ENCODE data around the gene PHLDA3.

PHLDA3 gene

DNA sequence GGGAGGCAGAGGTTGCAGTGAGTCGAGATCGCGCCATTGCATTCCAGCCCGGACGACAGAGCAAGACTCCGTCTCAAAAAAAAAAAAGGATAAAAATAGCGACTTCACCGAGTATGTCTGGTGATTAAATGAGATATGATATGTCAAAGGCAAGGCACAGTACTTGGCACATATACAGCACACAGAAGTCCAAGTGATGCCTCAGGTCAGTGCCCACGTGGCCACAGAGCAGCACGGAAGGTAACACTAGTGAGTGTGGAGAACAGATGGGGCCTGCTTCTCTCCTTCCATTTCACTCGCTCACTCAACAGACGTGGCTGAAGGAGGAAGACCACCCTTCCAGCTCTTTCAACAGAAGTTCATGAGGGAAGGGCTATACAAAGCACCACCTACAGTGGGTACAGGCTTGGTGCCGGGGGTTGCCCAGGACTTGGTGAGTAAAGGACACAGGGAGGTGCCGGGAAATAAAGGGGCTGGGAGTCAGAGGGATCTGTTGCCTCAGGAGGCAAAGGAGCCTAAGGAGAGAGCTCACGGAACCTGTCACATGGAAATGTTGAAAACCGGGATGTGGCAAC is 29.0 kb upstream of the PHLDA3 start:
- Histone ChIP-seq H3K79me2 (ENCODE audit: insufficient read depth, low read length) (peaks cover 39% of the 10 kb centered on the region), H3K4me3 (ENCODE audit: low read length, poor library complexity, severe bottlenecking) (no peak overlapping the region), H4K20me1 (ENCODE audit: insufficient read depth, low read length, poor library complexity, severe bottlenecking) (no peaks in the 10 kb centered on the region), H3K9ac (ENCODE audit: low read depth, low read length, poor library complexity, severe bottlenecking) (no peak overlapping the region), H3K4me1 (ENCODE audit: insufficient read depth, low read length, poor library complexity, severe bottlenecking) (peaks cover 18% of the 10 kb centered on the region), H3K27me3 (ENCODE audit: insufficient read depth, low read length, poor library complexity, severe bottlenecking) (no peaks in the 10 kb centered on the region), H3F3A (ENCODE audit: low read depth) (no peaks in the 10 kb centered on the region), H2AFZ (ENCODE audit: low read length) (no peak overlapping the region), H3K9me3 (ENCODE audit: insufficient read depth, low read depth, low read length) (no peaks in the 10 kb centered on the region), H3K4me2 (ENCODE audit: low read depth, low read length, poor library complexity, severe bottlenecking) (no peak overlapping the region), H3K36me3 (ENCODE audit: insufficient read depth, low read length) (peaks cover 26% of the 10 kb centered on the region; the same call in 1 of the 2 replicates), H3K9me2 (replicated peaks; ENCODE audit: low read depth, low read length) (no peaks in the 10 kb centered on the region)
- TF ChIP-seq EZH2phosphoT487 (IDR thresholded peaks at IDR 0.05; ENCODE audit: borderline replicate concordance), result no peak
- TF ChIP-seq, protein P1, sequence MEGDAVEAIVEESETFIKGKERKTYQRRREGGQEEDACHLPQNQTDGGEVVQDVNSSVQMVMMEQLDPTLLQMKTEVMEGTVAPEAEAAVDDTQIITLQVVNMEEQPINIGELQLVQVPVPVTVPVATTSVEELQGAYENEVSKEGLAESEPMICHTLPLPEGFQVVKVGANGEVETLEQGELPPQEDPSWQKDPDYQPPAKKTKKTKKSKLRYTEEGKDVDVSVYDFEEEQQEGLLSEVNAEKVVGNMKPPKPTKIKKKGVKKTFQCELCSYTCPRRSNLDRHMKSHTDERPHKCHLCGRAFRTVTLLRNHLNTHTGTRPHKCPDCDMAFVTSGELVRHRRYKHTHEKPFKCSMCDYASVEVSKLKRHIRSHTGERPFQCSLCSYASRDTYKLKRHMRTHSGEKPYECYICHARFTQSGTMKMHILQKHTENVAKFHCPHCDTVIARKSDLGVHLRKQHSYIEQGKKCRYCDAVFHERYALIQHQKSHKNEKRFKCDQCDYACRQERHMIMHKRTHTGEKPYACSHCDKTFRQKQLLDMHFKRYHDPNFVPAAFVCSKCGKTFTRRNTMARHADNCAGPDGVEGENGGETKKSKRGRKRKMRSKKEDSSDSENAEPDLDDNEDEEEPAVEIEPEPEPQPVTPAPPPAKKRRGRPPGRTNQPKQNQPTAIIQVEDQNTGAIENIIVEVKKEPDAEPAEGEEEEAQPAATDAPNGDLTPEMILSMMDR (conservative IDR thresholded peaks at IDR 0.05; ENCODE audit: low read length), result no peak

DNA sequence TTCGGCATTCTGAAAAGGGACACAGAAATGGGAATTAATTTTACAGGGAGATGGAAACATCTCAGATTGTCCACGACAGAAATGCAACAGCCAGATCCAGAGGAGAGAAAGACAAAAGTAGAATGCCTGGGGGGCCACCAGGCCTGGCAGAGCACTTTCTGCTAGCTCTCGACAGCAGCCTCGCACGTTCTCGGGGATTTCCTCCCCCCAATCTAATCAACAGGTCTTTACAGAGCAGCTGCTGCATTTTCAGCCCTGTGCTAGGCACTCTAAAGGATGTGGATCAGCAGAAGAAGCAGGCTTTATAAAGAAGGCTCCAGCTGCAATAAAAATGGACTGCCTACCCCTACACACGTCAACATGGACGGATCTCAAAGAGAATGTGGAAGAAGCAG is 27.3 kb upstream of the PHLDA3 start:
- TF ChIP-seq, protein P1 (conservative IDR thresholded peaks at IDR 0.05; ENCODE audit: low read length), result no peak
- TF ChIP-seq EZH2phosphoT487 (IDR thresholded peaks at IDR 0.05; ENCODE audit: borderline replicate concordance), result no peak
- Histone ChIP-seq H3F3A (ENCODE audit: low read depth) (no peaks in the 10 kb centered on the region), H3K27me3 (ENCODE audit: insufficient read depth, low read length, poor library complexity, severe bottlenecking) (no peaks in the 10 kb centered on the region), H3K79me2 (ENCODE audit: insufficient read depth, low read length) (peaks cover 25% of the 10 kb centered on the region), H4K20me1 (ENCODE audit: insufficient read depth, low read length, poor library complexity, severe bottlenecking) (no peaks in the 10 kb centered on the region), H2AFZ (ENCODE audit: low read length) (no peak overlapping the region), H3K4me2 (ENCODE audit: low read depth, low read length, poor library complexity, severe bottlenecking) (no peak overlapping the region), H3K9ac (ENCODE audit: low read depth, low read length, poor library complexity, severe bottlenecking) (no peak overlapping the region), H3K9me2 (replicated peaks; ENCODE audit: low read depth, low read length) (no peaks in the 10 kb centered on the region), H3K4me1 (ENCODE audit: insufficient read depth, low read length, poor library complexity, severe bottlenecking) (peaks cover 9% of the 10 kb centered on the region), H3K4me3 (ENCODE audit: low read length, poor library complexity, severe bottlenecking) (no peak overlapping the region), H3K9me3 (ENCODE audit: insufficient read depth, low read depth, low read length) (no peaks in the 10 kb centered on the region), H3K36me3 (ENCODE audit: insufficient read depth, low read length) (peaks cover 35% of the 10 kb centered on the region; the same call in 1 of the 2 replicates)

DNA sequence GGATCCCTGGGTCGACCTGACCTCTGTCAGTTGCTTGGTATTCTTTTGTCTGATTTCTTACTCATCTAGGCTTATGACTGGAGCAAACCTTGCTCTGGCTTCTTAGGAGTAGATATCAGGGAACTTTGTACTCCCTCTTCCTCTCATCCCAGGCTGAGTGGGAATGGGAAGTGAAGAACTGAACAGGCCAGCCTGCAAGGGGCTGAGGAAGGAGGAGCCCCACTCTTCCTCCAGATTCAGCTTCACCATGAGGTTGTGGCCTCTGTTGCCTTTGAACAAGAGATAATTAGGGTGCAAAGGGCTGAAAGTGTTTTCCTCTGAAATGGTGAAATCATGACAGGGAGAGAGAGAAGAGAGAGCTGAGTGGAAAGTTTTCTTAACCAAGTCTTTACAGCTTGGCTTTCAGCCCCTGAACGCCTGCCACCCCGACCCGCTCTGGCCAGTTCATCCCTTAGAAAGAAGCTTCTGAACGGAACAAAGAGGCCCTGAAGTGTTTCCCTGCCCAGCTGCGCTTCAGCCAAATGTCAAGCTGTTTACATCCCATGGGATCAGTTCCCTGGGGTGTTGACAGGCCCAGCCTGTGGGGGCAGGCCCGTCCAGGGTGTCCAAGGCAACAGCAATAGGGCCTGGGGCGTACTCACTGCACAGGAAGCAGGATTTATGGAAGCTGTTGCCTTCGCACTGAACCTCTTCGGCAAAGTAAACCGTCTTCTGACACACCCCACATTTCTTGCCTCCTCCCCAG is 26.7 kb upstream of the PHLDA3 start:
- Histone ChIP-seq H3K9me3 (ENCODE audit: insufficient read depth, low read depth, low read length) (no peaks in the 10 kb centered on the region), H2AFZ (ENCODE audit: low read length) (no peak overlapping the region), H3K9ac (ENCODE audit: low read depth, low read length, poor library complexity, severe bottlenecking) (no peak overlapping the region), H3K36me3 (ENCODE audit: insufficient read depth, low read length) (peaks cover 35% of the 10 kb centered on the region; the same call in 1 of the 2 replicates), H4K20me1 (ENCODE audit: insufficient read depth, low read length, poor library complexity, severe bottlenecking) (no peaks in the 10 kb centered on the region), H3K79me2 (ENCODE audit: insufficient read depth, low read length) (peaks cover 19% of the 10 kb centered on the region), H3F3A (ENCODE audit: low read depth) (no peaks in the 10 kb centered on the region), H3K4me1 (ENCODE audit: insufficient read depth, low read length, poor library complexity, severe bottlenecking) (peaks cover 3% of the 10 kb centered on the region), H3K4me3 (ENCODE audit: low read length, poor library complexity, severe bottlenecking) (no peak overlapping the region), H3K27me3 (ENCODE audit: insufficient read depth, low read length, poor library complexity, severe bottlenecking) (no peaks in the 10 kb centered on the region), H3K9me2 (replicated peaks; ENCODE audit: low read depth, low read length) (no peaks in the 10 kb centered on the region), H3K4me2 (ENCODE audit: low read depth, low read length, poor library complexity, severe bottlenecking) (no peak overlapping the region)
- TF ChIP-seq, protein P1 (conservative IDR thresholded peaks at IDR 0.05; ENCODE audit: low read length), result no peak
- no peak for TF ChIP-seq EZH2phosphoT487 (IDR thresholded peaks at IDR 0.05; ENCODE audit: borderline replicate concordance)
